GM19438 (cell line): ENCODE results near the gene GASK1A.
"Not testable (repeated sequence)": the region's sequence is repeated elsewhere in the genome, so short reads cannot be mapped to it uniquely, and the experiment has no call there.

Source experiments
- ATAC-seq: cut with Tn5 transposase; IDR thresholded peaks from one replicate; pipeline ENCODE4 v1.9.1; 2021; ENCODE audit warnings: low read depth; ENCODE audit not compliant: unreplicated experiment

GASK1A gene

DNA sequence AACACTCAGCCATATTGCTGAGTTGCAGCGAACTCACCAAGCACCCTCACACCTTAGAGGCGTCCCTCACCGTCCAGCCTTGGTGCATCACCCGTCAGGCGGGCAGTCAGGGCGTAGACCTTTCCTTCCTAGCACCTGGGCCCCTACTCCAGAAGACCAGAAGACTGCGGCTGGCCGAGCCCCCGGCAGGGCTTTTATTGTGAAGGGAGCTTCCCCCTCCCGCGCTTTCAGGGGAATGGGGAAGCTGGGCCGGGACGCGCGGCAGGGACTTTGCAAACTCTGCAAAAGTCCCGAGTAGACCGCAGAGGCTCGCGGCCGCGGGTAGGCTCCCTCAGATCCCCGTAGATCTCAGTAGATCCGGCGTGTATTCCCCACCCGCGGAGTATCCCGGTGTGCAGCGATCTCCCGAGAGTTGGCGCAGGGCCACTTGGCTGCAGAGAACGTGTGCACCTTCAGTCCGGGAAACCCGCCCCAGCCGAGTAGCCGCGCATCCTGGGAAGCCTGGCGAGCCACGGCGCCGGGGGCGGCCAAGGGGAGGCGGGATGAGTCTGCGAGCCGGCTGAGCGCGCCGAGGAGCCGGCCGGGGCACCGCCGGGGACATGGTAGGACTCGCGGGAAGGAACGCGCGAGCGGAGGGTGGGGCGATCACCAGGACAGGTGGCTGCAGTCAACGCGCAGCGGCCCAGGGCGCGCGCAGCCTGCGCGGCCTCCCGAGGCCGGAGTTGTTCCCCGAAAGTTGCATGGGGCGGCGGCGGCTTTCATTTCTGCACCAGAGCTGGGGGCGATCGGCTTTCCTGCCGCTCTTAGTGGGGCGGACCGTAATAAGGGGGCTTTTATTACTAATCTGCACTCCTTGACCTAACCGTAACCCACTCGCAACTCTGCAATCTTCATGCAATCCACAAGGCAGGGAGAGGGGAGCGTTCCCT lies at the start of gene GASK1A:
Gene GASK1A (plus strand): TSS at position 268 of the 929 bp plus-strand sequence. CDS start 332 bp downstream, at position 600.
- ATAC-seq, result no peak

DNA sequence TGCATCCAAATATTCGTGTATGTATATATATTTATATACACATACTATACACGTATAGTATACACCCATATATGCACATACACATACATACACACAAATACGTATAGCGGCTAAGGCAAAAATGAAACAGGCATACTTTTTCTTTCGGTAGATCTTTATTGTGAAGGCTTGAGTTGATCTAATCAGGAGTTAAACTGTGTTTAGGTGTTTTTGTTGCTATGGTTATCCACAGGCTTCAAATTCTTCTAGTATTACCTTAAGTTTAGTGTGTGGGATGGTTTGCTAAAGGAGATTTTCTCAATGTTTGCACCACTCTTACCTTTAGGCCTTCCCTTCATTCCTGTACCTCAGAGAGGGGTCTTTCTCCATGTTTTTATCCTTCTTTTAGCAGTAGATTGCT lies 45.0 kb upstream of the GASK1A start:
- ATAC-seq, result no peak

DNA sequence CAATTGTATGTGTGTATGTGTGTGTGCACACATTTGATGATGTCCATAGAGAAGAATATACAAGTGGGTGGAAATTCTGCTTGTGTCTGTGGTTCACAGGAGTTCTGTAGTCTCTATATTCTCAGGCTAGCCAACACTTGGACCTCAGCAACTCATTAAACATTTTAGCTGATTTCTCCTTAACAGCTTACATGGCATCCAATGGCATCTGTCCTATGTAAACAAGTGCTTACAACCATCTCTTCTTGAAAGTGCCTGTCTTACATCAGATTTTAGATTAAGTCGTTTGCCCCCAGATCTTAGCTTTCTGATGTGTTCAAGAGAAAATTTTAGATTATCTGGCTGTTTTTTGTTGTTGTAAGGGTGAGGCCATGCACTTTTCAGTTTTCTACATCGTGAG lies 44.2 kb upstream of the GASK1A start:
- no peak for ATAC-seq

DNA sequence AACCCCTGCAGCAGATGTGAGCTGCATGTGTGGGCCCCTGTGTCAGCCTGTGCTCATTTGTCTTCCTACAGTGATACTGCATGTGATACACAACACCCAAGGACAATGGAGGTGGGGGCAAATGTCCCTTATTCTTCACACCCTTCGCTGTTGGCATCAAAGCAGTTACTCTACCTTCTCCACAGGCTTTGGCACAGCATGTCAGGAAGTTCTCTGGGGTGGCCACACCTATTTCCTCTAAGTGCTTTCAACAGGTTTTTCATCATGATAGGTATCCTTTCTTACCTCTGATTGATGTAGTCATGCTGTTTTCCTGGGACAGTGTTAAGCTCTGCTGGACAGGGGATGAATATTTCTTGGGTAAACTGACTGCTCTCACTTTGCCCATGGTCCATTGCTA lies 43.6 kb upstream of the GASK1A start:
- no peak for ATAC-seq

GRCh38 chr3:42936157-42936981 lies 42.7 kb upstream of the GASK1A start:
- ATAC-seq, result no peak

- ATAC-seq, result no peak
These were observed 41.8 kb upstream of the GASK1A start for GRCh38 chr3:42937334-42937733.

- no peak for ATAC-seq
These were observed 36.4 kb upstream of the GASK1A start for GRCh38 chr3:42942693-42943092.

DNA sequence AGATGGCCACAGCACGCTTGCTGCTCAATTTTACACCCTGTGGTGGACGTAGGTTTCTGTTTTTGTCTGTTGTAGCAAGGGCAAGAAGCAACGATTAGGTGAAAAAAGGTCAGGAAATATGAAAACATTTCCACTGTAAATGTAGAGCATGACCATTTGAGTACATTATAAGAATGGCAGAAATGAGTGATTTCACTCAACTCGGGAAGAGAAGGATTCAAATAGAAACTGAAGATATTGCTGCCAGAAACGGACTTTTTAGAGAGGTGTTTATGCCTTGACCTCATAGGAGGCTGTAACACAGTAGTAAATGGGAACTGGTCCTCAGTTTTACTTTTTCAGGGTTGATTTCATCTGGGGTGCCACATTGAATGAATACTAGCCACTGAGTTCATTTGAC lies 33.1 kb upstream of the GASK1A start:
- no peak for ATAC-seq

GRCh38 chr3:42957573-42957972 lies 21.5 kb upstream of the GASK1A start:
- no peak for ATAC-seq

DNA sequence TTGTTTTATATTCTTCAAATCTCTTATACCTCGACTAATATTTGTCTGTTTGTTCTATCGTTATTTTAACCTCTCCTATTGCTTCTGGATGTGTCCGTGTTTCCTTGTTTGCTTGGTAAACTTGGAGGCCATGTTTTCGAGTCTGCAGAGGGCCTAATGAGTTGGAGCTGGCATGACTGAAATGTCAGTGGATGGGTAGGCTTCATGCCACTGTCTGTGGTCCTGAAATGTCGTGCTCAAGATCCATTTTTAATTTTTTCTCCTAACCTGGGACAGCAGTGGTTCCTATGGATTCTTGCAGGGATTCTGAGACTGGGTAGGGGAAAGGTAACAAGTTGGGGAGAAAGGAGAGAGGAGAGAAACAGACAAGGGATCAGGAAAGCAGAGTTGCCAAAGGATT lies 18.8 kb upstream of the GASK1A start:
- ATAC-seq, result no peak

DNA sequence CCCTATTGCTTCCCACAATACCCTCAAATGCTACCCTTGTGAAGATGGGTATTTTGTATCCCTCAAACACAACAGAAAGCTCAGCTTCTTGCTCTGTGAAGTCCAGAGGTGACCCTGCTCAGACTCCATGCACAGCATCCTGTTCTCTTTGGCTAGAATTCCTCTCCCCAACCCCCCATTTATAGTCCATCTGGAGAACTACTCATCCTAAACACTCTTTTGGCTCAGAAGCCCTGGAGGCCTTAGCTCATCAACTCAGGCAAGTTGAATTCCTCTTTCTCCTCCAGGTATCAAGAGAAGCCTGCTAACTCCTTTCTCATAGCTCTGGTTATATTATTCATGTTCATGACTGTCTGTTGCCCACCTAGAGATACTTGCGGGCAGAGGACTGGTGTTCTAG lies 18.3 kb upstream of the GASK1A start:
- ATAC-seq, result no peak

GRCh38 chr3:42961633-42962032 lies 17.5 kb upstream of the GASK1A start:
- ATAC-seq, result no peak

DNA sequence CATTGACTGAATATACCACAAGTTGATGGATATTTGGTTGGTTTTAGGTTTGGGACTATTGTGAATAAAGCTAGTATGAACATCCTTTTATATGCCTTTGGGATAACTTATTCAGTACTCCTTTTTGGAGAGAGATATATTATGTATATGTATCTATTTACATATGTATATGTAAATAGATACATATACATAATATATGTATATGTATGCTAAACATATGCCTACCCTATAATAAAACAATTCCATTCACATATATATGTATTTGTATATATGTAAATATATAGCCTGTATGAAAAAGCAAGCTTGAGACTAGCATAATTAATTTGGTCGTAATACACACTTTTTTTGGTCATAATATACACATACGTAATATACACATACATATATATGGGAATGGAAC lies 15.8 kb upstream of the GASK1A start:
- ATAC-seq, result no peak

GRCh38 chr3:42964266-42964665 lies 14.8 kb upstream of the GASK1A start:
- ATAC-seq, result no peak

DNA sequence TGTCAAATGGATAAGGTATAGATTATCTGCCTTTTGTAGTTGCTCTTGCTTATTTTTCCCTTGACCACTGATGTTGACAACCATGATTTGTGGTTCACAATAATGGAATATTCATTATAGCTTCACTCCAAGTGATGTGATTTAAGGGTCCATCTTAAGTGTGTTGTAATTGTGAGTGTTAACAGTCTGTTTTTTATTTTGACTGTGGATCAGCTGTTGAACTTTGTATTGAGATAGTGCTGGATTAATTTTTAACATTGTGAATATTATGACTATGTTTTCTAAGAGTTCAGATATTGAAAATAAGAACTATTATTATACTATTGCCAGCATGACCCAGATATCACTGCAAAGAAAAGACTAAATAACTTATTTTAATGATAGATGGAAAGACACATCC lies 8.6 kb upstream of the GASK1A start:
- no peak for ATAC-seq

- ATAC-seq, result no peak
These were observed 7.9 kb upstream of the GASK1A start for GRCh38 chr3:42970976-42971772.

DNA sequence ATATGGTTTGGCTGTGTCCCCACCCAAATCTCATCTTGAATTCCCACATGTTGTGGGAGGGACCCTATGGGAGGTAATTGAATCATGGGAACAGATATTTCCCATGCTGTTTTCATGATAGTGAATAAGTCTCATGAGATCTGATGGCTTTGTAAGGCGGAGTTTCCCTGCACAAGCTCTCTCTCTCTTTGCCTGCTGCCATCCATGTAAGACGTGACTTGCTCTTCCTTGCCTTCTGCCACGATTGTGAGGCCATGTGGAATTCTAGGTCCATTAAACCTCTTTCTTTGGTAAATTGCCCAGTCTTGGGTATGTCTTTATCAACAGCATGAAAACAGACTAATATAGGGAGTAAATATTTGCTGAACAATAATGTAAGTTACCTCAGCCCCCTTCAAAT lies 4.2 kb upstream of the GASK1A start:
- ATAC-seq, result not testable (repeated sequence)

- ATAC-seq, result no peak
These were observed 3.7 kb upstream of the GASK1A start for GRCh38 chr3:42975456-42975855.

- no peak for ATAC-seq
These were observed 3.2 kb upstream of the GASK1A start for GRCh38 chr3:42975955-42976354.

- ATAC-seq, result no peak
These were observed 1.1 kb downstream of the GASK1A start for GRCh38 chr3:42980209-42980608.

GRCh38 chr3:42980909-42981308 lies 1.8 kb downstream of the GASK1A start:
- ATAC-seq, result no peak
